ENCODE results near the gene IL20RA.

IL20RA gene

DNA sequence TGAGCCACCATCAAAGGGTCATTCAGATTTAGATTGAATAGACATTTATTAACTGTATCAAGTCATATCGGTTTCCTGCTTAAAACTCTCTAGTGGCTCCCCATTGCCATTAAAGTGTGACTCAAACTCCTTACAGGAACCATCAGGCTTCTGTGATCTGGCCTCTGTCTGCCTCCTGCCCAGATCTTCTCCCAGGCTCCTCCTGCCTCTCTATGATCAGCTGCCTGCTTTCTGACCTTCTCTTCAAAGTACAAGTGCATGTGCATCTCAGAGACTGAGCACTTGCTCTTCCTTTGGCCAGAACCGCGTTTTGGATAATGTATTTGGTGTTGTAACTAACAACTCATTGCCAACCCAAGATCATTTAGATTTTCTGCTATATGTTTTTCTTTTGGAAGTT lies 52.7 kb downstream of the IL20RA start:
- H3K36me3 ChIP-seq (ENCODE audit: control insufficient read depth, insufficient read depth, low read length), result no peaks in the 10 kb centered on the region
- 0% methylated on average over 1 of the region's 3 CpGs for WGBS, 2 experiments
- no peaks in the 10 kb centered on the region for H3K9me3 ChIP-seq (ENCODE audit: control insufficient read depth, low read length)
- H3K27ac ChIP-seq (ENCODE audit: insufficient read depth, low read depth, low read length, poor library complexity, severe bottlenecking), result no peak overlapping the region
- H3K4me3 ChIP-seq (ENCODE audit: insufficient read depth, low read depth, low read length), result no peak overlapping the region
- H3K27me3 ChIP-seq (ENCODE audit: control insufficient read depth, insufficient read depth, low read length, poor library complexity, severe bottlenecking), result peaks cover 4% of the 10 kb centered on the region
- H3K4me1 ChIP-seq (ENCODE audit: control insufficient read depth, insufficient read depth, low read length), result peaks cover 9% of the 10 kb centered on the region

DNA sequence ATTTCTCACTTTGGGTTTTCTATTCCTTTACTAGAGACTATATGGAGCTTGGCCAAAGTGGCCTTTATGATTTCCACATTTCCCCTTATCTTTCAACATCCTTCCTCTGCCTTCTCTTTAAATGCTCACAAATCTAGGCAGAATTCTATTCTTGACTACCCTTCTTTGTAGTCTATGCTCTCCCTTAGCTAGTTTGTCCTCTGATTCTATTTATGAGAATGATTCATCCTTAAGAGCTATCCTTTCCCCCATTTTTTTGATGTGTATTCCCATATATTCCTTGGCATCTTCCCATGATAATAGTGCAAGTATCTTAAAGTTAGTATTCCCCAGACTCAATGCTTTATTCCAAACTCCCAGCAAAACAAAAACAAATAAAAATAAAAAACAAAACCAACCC lies 53.1 kb downstream of the IL20RA start:
- H3K4me1 ChIP-seq (ENCODE audit: control insufficient read depth, insufficient read depth, low read length), result peaks cover 9% of the 10 kb centered on the region
- no peaks in the 10 kb centered on the region for H3K9me3 ChIP-seq (ENCODE audit: control insufficient read depth, low read length)
- no peaks in the 10 kb centered on the region for H3K36me3 ChIP-seq (ENCODE audit: control insufficient read depth, insufficient read depth, low read length)
- H3K27ac ChIP-seq (ENCODE audit: insufficient read depth, low read depth, low read length, poor library complexity, severe bottlenecking), result no peak overlapping the region
- H3K4me3 ChIP-seq (ENCODE audit: insufficient read depth, low read depth, low read length), result no peak overlapping the region
- peaks cover 4% of the 10 kb centered on the region for H3K27me3 ChIP-seq (ENCODE audit: control insufficient read depth, insufficient read depth, low read length, poor library complexity, severe bottlenecking)

DNA sequence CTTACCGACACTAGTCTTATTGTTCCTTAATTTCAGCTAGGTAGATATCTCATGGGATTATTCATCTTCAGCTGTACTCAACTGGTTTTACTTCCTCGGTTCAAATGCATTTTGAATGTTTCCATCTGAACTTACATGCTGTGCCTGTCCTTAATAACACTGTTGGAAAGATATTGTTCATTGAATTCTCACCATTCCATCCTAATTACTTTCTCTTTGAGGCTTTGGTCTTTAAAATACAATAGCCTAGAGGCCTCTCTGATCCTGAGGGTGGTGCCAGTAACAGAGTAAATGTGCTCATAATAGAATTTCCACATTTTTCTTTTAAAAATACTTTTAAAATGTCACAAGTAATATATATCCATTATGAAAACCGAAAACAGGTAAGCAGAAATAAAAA lies 54.0 kb downstream of the IL20RA start:
- Histone ChIP-seq H3K27me3 (ENCODE audit: control insufficient read depth, insufficient read depth, low read length, poor library complexity, severe bottlenecking) (peaks cover 4% of the 10 kb centered on the region), H3K27ac (ENCODE audit: insufficient read depth, low read depth, low read length, poor library complexity, severe bottlenecking) (peak overlapping the region; percentile 53), H3K36me3 (ENCODE audit: control insufficient read depth, insufficient read depth, low read length) (no peaks in the 10 kb centered on the region), H3K9me3 (ENCODE audit: control insufficient read depth, low read length) (no peaks in the 10 kb centered on the region), H3K4me3 (ENCODE audit: insufficient read depth, low read depth, low read length) (peak overlapping the region; percentile 49), H3K4me1 (ENCODE audit: control insufficient read depth, insufficient read depth, low read length) (peaks cover 9% of the 10 kb centered on the region)
- 0% methylated on average over 1 to 2 of the region's 3 CpGs for WGBS, 2 experiments

DNA sequence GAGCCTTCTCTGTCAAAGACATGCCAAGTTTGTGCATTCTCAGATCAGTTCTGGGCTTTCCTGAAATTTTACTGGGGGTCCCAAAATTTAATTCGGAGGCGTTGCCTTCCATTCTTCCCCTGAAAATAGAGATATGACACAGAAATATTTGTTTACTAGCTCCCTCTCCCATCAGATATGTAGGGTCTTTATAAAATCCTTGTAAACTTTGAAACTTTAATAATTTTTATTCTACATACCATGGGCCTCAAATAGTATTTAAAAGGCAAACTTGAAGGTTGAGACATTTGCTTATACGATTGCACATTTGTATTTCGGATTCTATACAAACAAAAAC lies 54.6 kb downstream of the IL20RA start:
- Histone ChIP-seq H3K27me3 (ENCODE audit: control insufficient read depth, insufficient read depth, low read length, poor library complexity, severe bottlenecking) (peaks cover 4% of the 10 kb centered on the region), H3K4me1 (ENCODE audit: control insufficient read depth, insufficient read depth, low read length) (peaks cover 9% of the 10 kb centered on the region), H3K36me3 (ENCODE audit: control insufficient read depth, insufficient read depth, low read length) (no peaks in the 10 kb centered on the region), H3K27ac (ENCODE audit: insufficient read depth, low read depth, low read length, poor library complexity, severe bottlenecking) (no peak overlapping the region), H3K4me3 (ENCODE audit: insufficient read depth, low read depth, low read length) (peak overlapping the region; percentile 49), H3K9me3 (ENCODE audit: control insufficient read depth, low read length) (no peaks in the 10 kb centered on the region)
- WGBS, 2 experiments, result 12 to 15% methylated on average over 4 of the region's 4 CpGs

DNA sequence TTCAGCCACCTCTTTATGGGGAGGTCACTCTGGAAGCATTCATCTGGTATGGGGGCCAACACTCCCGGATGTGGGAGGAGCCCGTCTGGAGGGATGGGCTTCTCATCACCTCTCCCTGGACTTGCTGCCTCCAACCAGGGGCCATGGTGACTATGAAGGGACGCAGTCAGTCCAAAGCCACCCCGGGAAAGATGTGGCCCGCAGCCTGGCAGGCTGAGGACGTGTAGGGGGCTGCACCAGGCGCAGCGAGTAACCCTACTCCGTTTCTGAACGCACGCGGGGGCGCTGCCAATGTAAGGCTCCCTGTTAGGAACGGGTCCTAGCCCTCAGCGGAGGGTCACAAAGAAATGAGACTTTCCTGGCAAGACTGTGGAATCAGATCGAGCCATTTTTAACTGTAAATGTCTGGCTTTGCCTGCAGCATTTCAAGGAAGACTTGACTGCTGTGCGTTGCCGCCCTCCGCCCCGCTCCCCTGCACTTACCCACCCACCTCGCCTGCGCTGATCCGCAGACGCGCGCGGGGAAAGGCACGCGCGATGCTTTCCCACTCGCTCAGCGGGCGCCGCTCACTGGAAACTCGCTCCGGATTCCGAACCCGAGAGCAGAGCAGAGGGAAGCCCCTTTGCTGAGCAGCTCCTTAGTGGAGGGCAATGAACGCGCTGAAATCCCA lies 55.1 kb downstream of the IL20RA start:
- H3K36me3 ChIP-seq (ENCODE audit: control insufficient read depth, insufficient read depth, low read length), result no peaks in the 10 kb centered on the region
- 1% methylated on average over 40 of the region's 40 CpGs for whole genome bisulfite sequencing, 2 experiments
- H3K27me3 ChIP-seq (ENCODE audit: control insufficient read depth, insufficient read depth, low read length, poor library complexity, severe bottlenecking), result peaks cover 4% of the 10 kb centered on the region
- H3K4me1 ChIP-seq (ENCODE audit: control insufficient read depth, insufficient read depth, low read length), result peaks cover 9% of the 10 kb centered on the region
- H3K4me3 ChIP-seq (ENCODE audit: insufficient read depth, low read depth, low read length), result peak overlapping the region; percentile 49
- H3K9me3 ChIP-seq (ENCODE audit: control insufficient read depth, low read length), result no peaks in the 10 kb centered on the region
- H3K27ac ChIP-seq (ENCODE audit: insufficient read depth, low read depth, low read length, poor library complexity, severe bottlenecking), result no peak overlapping the region

DNA sequence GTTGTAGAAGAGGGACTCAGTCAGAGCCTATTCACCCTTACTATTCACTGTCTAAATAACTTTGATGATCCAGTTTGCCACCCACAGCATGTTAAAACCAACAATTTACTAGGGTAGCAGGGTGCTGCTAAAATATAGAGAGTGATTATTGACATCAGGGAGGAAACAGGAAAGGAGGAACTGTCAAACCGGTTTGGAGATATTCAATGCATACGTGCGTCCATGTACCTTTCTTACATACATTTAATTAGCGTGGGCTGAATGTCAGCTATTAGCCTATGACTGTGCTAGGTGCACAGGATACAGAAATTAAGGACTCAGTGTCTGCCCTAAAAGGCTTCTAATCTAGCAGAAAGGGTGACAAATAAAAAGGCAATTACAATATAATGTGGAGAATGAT lies 57.2 kb downstream of the IL20RA start:
- H3K9me3 ChIP-seq (ENCODE audit: control insufficient read depth, low read length), result no peaks in the 10 kb centered on the region
- no peak overlapping the region for H3K4me3 ChIP-seq (ENCODE audit: insufficient read depth, low read depth, low read length)
- WGBS, 2 experiments, result 86 to 91% methylated on average over 4 of the region's 4 CpGs
- no peaks in the 10 kb centered on the region for H3K36me3 ChIP-seq (ENCODE audit: control insufficient read depth, insufficient read depth, low read length)
- H3K4me1 ChIP-seq (ENCODE audit: control insufficient read depth, insufficient read depth, low read length), result peaks cover 9% of the 10 kb centered on the region
- peaks cover 4% of the 10 kb centered on the region for H3K27me3 ChIP-seq (ENCODE audit: control insufficient read depth, insufficient read depth, low read length, poor library complexity, severe bottlenecking)
- no peak overlapping the region for H3K27ac ChIP-seq (ENCODE audit: insufficient read depth, low read depth, low read length, poor library complexity, severe bottlenecking)

DNA sequence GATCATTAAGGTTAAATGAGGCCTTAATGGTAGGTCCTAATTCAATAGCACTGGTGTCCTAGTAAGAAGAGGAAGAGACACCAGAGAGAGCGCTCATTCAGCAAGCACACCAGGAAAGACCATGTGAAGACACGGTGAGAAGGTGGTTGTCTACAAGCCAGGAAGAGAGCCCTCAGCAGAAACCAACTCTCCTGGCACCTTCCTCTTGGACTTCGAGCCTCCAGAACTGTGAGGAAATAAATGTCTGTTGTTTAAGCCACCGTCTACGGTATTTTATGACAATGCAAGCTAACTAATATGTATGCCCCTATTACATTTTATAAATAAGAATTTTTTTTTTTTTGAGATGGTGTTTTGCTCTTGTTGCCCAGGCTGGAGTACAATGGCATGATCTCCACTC lies 59.3 kb downstream of the IL20RA start:
- Histone ChIP-seq H3K4me3 (ENCODE audit: insufficient read depth, low read depth, low read length) (no peak overlapping the region), H3K4me1 (ENCODE audit: control insufficient read depth, insufficient read depth, low read length) (peaks cover 8% of the 10 kb centered on the region), H3K27ac (ENCODE audit: insufficient read depth, low read depth, low read length, poor library complexity, severe bottlenecking) (no peak overlapping the region), H3K27me3 (ENCODE audit: control insufficient read depth, insufficient read depth, low read length, poor library complexity, severe bottlenecking) (no peaks in the 10 kb centered on the region), H3K9me3 (ENCODE audit: control insufficient read depth, low read length) (no peaks in the 10 kb centered on the region), H3K36me3 (ENCODE audit: control insufficient read depth, insufficient read depth, low read length) (no peaks in the 10 kb centered on the region)
- WGBS, 2 experiments, result 94 to 97% methylated on average over 2 to 3 of the region's 5 CpGs

DNA sequence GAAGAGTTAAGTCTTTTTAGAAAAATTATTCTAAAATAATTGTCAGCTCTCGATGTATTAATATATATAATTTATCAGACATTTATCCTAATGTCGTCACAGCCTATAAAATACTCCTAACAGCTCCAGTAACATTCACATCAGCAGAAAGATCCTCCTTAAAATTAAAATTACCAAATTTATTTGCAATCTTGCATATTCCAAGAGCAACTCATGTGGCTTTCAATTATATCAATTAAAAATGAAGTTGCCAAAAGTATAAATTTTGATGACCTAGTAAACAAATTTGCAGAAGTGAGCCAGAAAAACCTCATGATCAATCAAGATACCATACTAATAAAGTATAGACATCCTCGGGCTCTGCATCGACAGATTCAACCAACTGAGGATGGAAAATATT lies 60.2 kb downstream of the IL20RA start:
- Histone ChIP-seq H3K36me3 (ENCODE audit: control insufficient read depth, insufficient read depth, low read length) (no peaks in the 10 kb centered on the region), H3K27me3 (ENCODE audit: control insufficient read depth, insufficient read depth, low read length, poor library complexity, severe bottlenecking) (no peaks in the 10 kb centered on the region), H3K9me3 (ENCODE audit: control insufficient read depth, low read length) (no peaks in the 10 kb centered on the region), H3K27ac (ENCODE audit: insufficient read depth, low read depth, low read length, poor library complexity, severe bottlenecking) (no peak overlapping the region), H3K4me1 (ENCODE audit: control insufficient read depth, insufficient read depth, low read length) (peaks cover 5% of the 10 kb centered on the region), H3K4me3 (ENCODE audit: insufficient read depth, low read depth, low read length) (no peak overlapping the region)
- WGBS, 2 experiments, result 84 to 93% methylated on average over 3 of the region's 4 CpGs

DNA sequence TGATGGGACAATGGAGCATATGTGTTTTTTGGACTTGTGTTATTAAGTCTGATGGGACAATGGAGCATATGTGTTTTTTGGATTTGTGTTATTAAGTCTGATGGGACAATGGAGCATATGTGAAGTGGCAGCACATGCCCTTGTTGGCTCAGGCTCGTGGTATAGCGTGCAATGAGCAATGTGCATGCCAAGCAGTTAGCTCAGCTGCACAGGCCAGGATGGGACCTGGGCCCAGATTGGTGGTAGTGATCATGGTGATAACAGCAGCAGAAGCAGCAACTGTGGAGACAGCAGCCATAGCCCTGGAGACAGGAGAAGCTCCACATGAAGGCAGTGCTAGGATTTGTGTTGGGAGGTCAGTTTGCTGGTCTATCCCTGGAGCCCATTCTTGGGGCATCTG lies 61.1 kb downstream of the IL20RA start:
- Histone ChIP-seq H3K4me3 (ENCODE audit: insufficient read depth, low read depth, low read length) (no peak overlapping the region), H3K4me1 (ENCODE audit: control insufficient read depth, insufficient read depth, low read length) (peaks cover 5% of the 10 kb centered on the region), H3K9me3 (ENCODE audit: control insufficient read depth, low read length) (no peaks in the 10 kb centered on the region), H3K27me3 (ENCODE audit: control insufficient read depth, insufficient read depth, low read length, poor library complexity, severe bottlenecking) (no peaks in the 10 kb centered on the region), H3K27ac (ENCODE audit: insufficient read depth, low read depth, low read length, poor library complexity, severe bottlenecking) (no peak overlapping the region), H3K36me3 (ENCODE audit: control insufficient read depth, insufficient read depth, low read length) (no peaks in the 10 kb centered on the region)
- whole genome bisulfite sequencing, 2 experiments, result 87 to 93% methylated on average over 2 of the region's 2 CpGs

DNA sequence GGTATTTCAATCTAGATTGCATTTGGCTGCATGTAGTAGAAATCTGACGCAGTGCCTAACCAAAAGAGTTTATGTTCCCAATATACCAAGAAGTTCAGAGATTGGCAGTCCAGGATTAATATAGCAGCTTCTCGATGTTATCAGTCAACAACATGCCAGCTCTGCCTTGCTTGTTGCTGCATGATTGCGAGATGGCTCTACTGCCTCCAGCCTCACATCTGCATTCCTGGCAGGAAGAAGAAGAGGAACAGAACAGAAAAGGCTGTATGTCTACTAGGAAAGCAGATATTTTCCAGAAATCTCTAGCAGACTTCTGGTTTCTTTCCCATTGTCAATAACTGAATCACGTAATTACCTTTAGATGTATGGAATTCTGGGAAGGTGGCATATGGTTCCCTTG lies 61.8 kb downstream of the IL20RA start:
- H3K4me3 ChIP-seq (ENCODE audit: insufficient read depth, low read depth, low read length), result no peak overlapping the region
- H3K9me3 ChIP-seq (ENCODE audit: control insufficient read depth, low read length), result no peaks in the 10 kb centered on the region
- WGBS, 2 experiments, result 95 to 96% methylated on average over 3 to 4 of the region's 4 CpGs
- H3K36me3 ChIP-seq (ENCODE audit: control insufficient read depth, insufficient read depth, low read length), result no peaks in the 10 kb centered on the region
- H3K27ac ChIP-seq (ENCODE audit: insufficient read depth, low read depth, low read length, poor library complexity, severe bottlenecking), result no peak overlapping the region
- no peaks in the 10 kb centered on the region for H3K27me3 ChIP-seq (ENCODE audit: control insufficient read depth, insufficient read depth, low read length, poor library complexity, severe bottlenecking)
- H3K4me1 ChIP-seq (ENCODE audit: control insufficient read depth, insufficient read depth, low read length), result peaks cover 5% of the 10 kb centered on the region

DNA sequence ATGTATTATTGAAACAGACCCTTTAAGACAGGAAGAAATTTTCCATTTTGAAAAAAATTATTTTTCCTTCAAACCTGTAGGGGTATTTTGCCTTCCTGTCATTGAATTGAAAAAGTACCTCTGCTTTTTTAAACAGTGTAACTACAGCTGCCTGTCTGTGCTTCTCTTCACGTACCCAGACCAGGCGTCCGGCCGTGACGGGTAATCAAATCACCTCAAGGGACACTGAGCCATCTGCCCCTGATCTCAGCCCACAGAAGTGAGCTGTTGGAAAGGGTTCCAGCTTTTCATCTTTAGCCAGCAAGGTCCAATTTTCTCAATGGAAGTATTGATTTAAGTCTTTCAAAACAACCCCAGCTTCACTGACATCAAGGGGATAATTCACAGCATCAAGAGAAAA lies 64.7 kb downstream of the IL20RA start:
- H3K9me3 ChIP-seq (ENCODE audit: control insufficient read depth, low read length), result no peaks in the 10 kb centered on the region
- H3K4me3 ChIP-seq (ENCODE audit: insufficient read depth, low read depth, low read length), result no peak overlapping the region
- H3K27ac ChIP-seq (ENCODE audit: insufficient read depth, low read depth, low read length, poor library complexity, severe bottlenecking), result no peak overlapping the region
- H3K27me3 ChIP-seq (ENCODE audit: control insufficient read depth, insufficient read depth, low read length, poor library complexity, severe bottlenecking), result no peaks in the 10 kb centered on the region
- WGBS, 2 experiments, result 87 to 91% methylated on average over 5 of the region's 5 CpGs
- no peaks in the 10 kb centered on the region for H3K4me1 ChIP-seq (ENCODE audit: control insufficient read depth, insufficient read depth, low read length)
- H3K36me3 ChIP-seq (ENCODE audit: control insufficient read depth, insufficient read depth, low read length), result no peaks in the 10 kb centered on the region

Measured in ectodermal cell (in vitro differentiated cells).